Gastroesophageal sphincter (tissue), 3 donors: ENCODE data around the gene ITGA5.

ENCODE experiments used
- CTCF ChIP-seq, 4 experiments: fragments of 200-600 bp in 2 of 4; fragments of 450-650 bp in 2 of 4; sonication (generic) in 1 of 4; IDR thresholded peaks; one replicate each; pipeline ENCODE4 v1.5.1; 2017 to 2019; ENCODE audit warnings: antibody characterized with exemption in 4 of 4, mild to moderate bottlenecking in 2 of 4, moderate library complexity in 2 of 4
- EP300 ChIP-seq: sonication (generic); formaldehyde crosslinking; IDR thresholded peaks from one replicate; pipeline ENCODE4 v1.6.1; 2017; ENCODE audit warnings: antibody characterized with exemption, mild to moderate bottlenecking
- POLR2A ChIP-seq, 2 donors: fragments of 450-650 bp; IDR thresholded peaks; one replicate each; pipeline ENCODE4 v1.6.1; 2017; ENCODE audit warnings: antibody characterized with exemption in 2 of 2, mild to moderate bottlenecking in 2 of 2, moderate library complexity in 1 of 2
- POLR2AphosphoS5 ChIP-seq: sonication (generic); formaldehyde crosslinking; IDR thresholded peaks from one replicate; pipeline ENCODE4 v1.6.1; 2017; ENCODE audit warnings: antibody characterized with exemption

- TF ChIP-seq POLR2A (IDR thresholded peaks at IDR 0.05): no peak
- no peak for TF ChIP-seq CTCF (IDR thresholded peaks at IDR 0.05)
- TF ChIP-seq EP300: no peak
- no peak for TF ChIP-seq POLR2AphosphoS5
Measured at GRCh38 chr12:54389134-54389508, 29.9 kb downstream of the ITGA5 start.
